Left cardiac atrium (tissue), 4 donors: ENCODE data around the gene ZNHIT3. TPM values are rescaled to one million over a fixed set of nuclear protein-coding genes. Genes with fewer than 3 reads are reported as not detected.

Source experiments
- ATAC-seq, 2 donors: fragments of 200-7000 bp; cut with Tn5 transposase; one replicate each; pipeline ENCODE4 v1.9.1; 2020; ENCODE audit warnings: mild to moderate bottlenecking in 2 of 2, moderate library complexity in 2 of 2
- DNase-seq: peaks from one replicate; pipeline ENCODE4 v3.0.0-alpha.2; 2020
- intact Hi-C, 2 donors: fragments of 100-400 bp; cut with DNase I; formaldehyde crosslinking; loops; one replicate each; pipeline versions ENCODE4 v1.14.1 to v1.15.1; 2022 to 2023
- total RNA-seq, 2 donors: library from RNA; stranded (reverse); fragmentation: NEBNext Ultra II Directional; extraction: Animal tissue kit (Norgen Biotek cat#: 25700); gene quantifications; one replicate each; pipeline ENCODE4 v1.2.1, GENCODE V29; 2021
- donor health status: DM: no; HTN: yes; CAD: no.
- donor health status: DM: no; HTN: yes; CAD: no; lungs with severe emphysema.
- donor health status: DM: yes; HTN: yes; CAD: no.
- donor health status: Dilated cardiomyopathy.

ZNHIT3 gene
- total RNA-seq, 2 donors from 2014 or later = 15.7 to 20.5 TPM

GRCh38 chr17:36534840-36535668, 48.6 kb downstream of the ZNHIT3 start, which contains the start of the genes MYO19 and PIGW:
TSS of gene MYO19 (minus strand) at chr17:36534868. CDS start at chr17:36532538, 2,330 bp downstream.
TSS of gene PIGW (plus strand) at chr17:36534987. CDS start at chr17:36537102, 2,115 bp downstream.
- DNase-seq = peak; percentile 93
- ATAC-seq = peak; percentile 95 to 97
- intact Hi-C loops = loop anchor here in 1 of 2 donors (5.0 kb wide), 1 partner anchor 57 kb away; the partner anchor contains the start of gene DHRS11

- DNase-seq (no peak), ATAC-seq (no peak)
- intact Hi-C loops = loop anchor here in 1 of 2 donors (5.0 kb wide), 1 partner anchor 57 kb away; the partner anchor contains the start of gene DHRS11
These were observed 49.2 kb downstream of the ZNHIT3 start for GRCh38 chr17:36535669-36536081.

- ATAC-seq (no peak), DNase-seq (no peak)
- intact Hi-C loops = no loop called here
These were observed 54.2 kb downstream of the ZNHIT3 start for GRCh38 chr17:36540696-36541095.

GRCh38 chr17:36542755-36543154, 56.3 kb downstream of the ZNHIT3 start:
- ATAC-seq (no peak), DNase-seq (no peak)
- intact Hi-C loops = no loop called here

- peak; percentile 41 for DNase-seq
- intact Hi-C loops = no loop called here
- peak; percentile 6 to 7 for ATAC-seq
These were observed 57.5 kb downstream of the ZNHIT3 start for GRCh38 chr17:36544044-36544306.

- peak; percentile 91 to 94 for ATAC-seq
- intact Hi-C loops = no loop called here
These were observed 58.0 kb downstream of the ZNHIT3 start, which contains the start of gene GGNBP2 for GRCh38 chr17:36544307-36545076. TSS of gene GGNBP2 (plus strand) at chr17:36544919. CDS start at chr17:36545725, 806 bp downstream.

GRCh38 chr17:36545077-36545464, 58.6 kb downstream of the ZNHIT3 start:
- DNase-seq (no peak), ATAC-seq (peak; percentile 46 to 69)
- intact Hi-C loops = no loop called here

More at GRCh38 chr17:36544307-36545076, 58.0 kb downstream of the ZNHIT3 start, which contains the start of gene GGNBP2:
- peak; percentile 97 for DNase-seq

Other genes starting within 250 kb of the ZNHIT3 start
- gene TBC1D3I, start 222.1 kb upstream of the ZNHIT3 start, total RNA-seq = under 1 TPM in 1 of 2 donors, not detected in 1; 0.18 TPM
- not detected for gene TBC1D3G, start 162.8 kb upstream of the ZNHIT3 start, total RNA-seq
- under 1 TPM in 1 of 2 donors, not detected in 1; 0.32 TPM for gene TBC1D3H, start 98.2 kb upstream of the ZNHIT3 start, total RNA-seq
- 10 to 100 TPM; 18.0 to 29.1 TPM for gene MYO19, start 48.2 kb downstream of the ZNHIT3 start, total RNA-seq
- 1 to 10 TPM; 5.7 to 9.9 TPM for gene PIGW, start 48.3 kb downstream of the ZNHIT3 start, total RNA-seq
- gene GGNBP2, start 58.2 kb downstream of the ZNHIT3 start, total RNA-seq = 10 to 100 TPM; 44.3 to 50.6 TPM
- gene DHRS11, start 105.2 kb downstream of the ZNHIT3 start, total RNA-seq = 10 to 100 TPM; 14.8 to 22.2 TPM
- 1 to 10 TPM; 3.8 to 6.8 TPM for gene MRM1, start 114.9 kb downstream of the ZNHIT3 start, total RNA-seq